ENCODE results near the gene MSH5. TPM values are rescaled to one million over a fixed set of nuclear protein-coding genes. Genes with fewer than 3 reads are reported as not detected.

The MSH5 gene
- total RNA-seq, 2 donors from 2014 or later = 13.3 to 34.2 TPM

- Histone ChIP-seq H3K36me3 (no peaks in the 10 kb centered on the region), H3K9ac (ENCODE audit: low read depth in 2 of 2, low read length in 2 of 2) (no peak overlapping the region), H3K4me3 (no peak overlapping the region), H3K9me3 (no peaks in the 10 kb centered on the region), H3K27me3 (no peaks in the 10 kb centered on the region), H3K4me1 (no peaks in the 10 kb centered on the region), H3K27ac (no peak overlapping the region)
- intact Hi-C loops (cut with DNase I) = no loop called here
- TF ChIP-seq CTCF (IDR thresholded peaks at IDR 0.05) = no peak
- DNase-seq = no peak
Measured at GRCh38 chr6:31720196-31720770, 19.5 kb upstream of the MSH5 start.

- Histone ChIP-seq H3K27me3 (no peaks in the 10 kb centered on the region), H3K27ac (no peak within 1 kb of the TSS), H3K9me3 (no peaks in the 10 kb centered on the region), H3K36me3 (no peaks in the 10 kb centered on the region), H3K9ac (ENCODE audit: low read depth in 2 of 2, low read length in 2 of 2) (no peak within 1 kb of the TSS), H3K4me1 (no peaks in the 10 kb centered on the region), H3K4me3 (no peak within 1 kb of the TSS)
- DNase-seq = no peak
- intact Hi-C loops (cut with DNase I) = no loop called here
- TF ChIP-seq CTCF (IDR thresholded peaks at IDR 0.05) = no peak
Measured at GRCh38 chr6:31721351-31722020, 18.3 kb upstream of the MSH5 start, which contains the start of gene LY6G6C. Gene LY6G6C (minus strand): TSS chr6:31721746. CDS start chr6:31721679, 67 bp downstream.

GRCh38 chr6:31722173-31722572 is 17.6 kb upstream of the MSH5 start:
- no peaks in the 10 kb centered on the region for H3K27me3 ChIP-seq
- DNase-seq = no peak
- H3K27ac ChIP-seq = no peak overlapping the region
- intact Hi-C loops (cut with DNase I) = no loop called here
- no peaks in the 10 kb centered on the region for H3K36me3 ChIP-seq
- no peaks in the 10 kb centered on the region for H3K9me3 ChIP-seq
- H3K9ac ChIP-seq (ENCODE audit: low read depth in 2 of 2, low read length in 2 of 2) = no peak overlapping the region
- H3K4me1 ChIP-seq = peaks cover 6% of the 10 kb centered on the region
- no peak overlapping the region for H3K4me3 ChIP-seq
- no peak for TF ChIP-seq CTCF (IDR thresholded peaks at IDR 0.05)

- Histone ChIP-seq H3K4me1 (peaks cover 13% of the 10 kb centered on the region), H3K4me3 (no peak within 1 kb of the TSS), H3K36me3 (no peaks in the 10 kb centered on the region), H3K27ac (no peak within 1 kb of the TSS), H3K9ac (ENCODE audit: low read depth in 2 of 2, low read length in 2 of 2) (no peak within 1 kb of the TSS), H3K9me3 (no peaks in the 10 kb centered on the region), H3K27me3 (no peaks in the 10 kb centered on the region)
- DNase-seq = no peak
- TF ChIP-seq CTCF (IDR thresholded peaks at IDR 0.05) = no peak
- intact Hi-C loops (cut with DNase I) = no loop called here
Measured at GRCh38 chr6:31723245-31723979, 16.4 kb upstream of the MSH5 start, which contains the start of gene MPIG6B. Gene MPIG6B (plus strand): TSS chr6:31723373. CDS start chr6:31723384, 11 bp downstream.

GRCh38 chr6:31723980-31724691 is 15.7 kb upstream of the MSH5 start:
- Histone ChIP-seq H3K4me1 (peaks cover 13% of the 10 kb centered on the region), H3K27me3 (no peaks in the 10 kb centered on the region), H3K9ac (ENCODE audit: low read depth in 2 of 2, low read length in 2 of 2) (no peak overlapping the region), H3K27ac (no peak overlapping the region), H3K4me3 (no peak overlapping the region), H3K9me3 (no peaks in the 10 kb centered on the region), H3K36me3 (no peaks in the 10 kb centered on the region)
- intact Hi-C loops (cut with DNase I) = no loop called here
- no peak for DNase-seq
- no peak for TF ChIP-seq CTCF (IDR thresholded peaks at IDR 0.05)
